Calu3 (cell line): ENCODE measurements around the gene ADI1. TPM values are rescaled to one million over a fixed set of nuclear protein-coding genes. Genes with fewer than 3 reads are reported as not detected.

Experiments used
- BruUV-seq: library from RNA; stranded (reverse); fragments of 400-500 nt; replicated peaks from 2 replicates; lab custom pipeline; 2021; lab: Mats Ljungman, UMichigan
- CTCF ChIA-PET: fragments of 300-600 bp; sonication (Branson Sonifier 250); formaldehyde crosslinking; loops from one replicate; lab custom pipeline; 2022; ENCODE audit warnings: antibody characterized with exemption; lab: Charles Lee
- DNase-seq: peaks from one replicate; pipeline ENCODE4 v3.0.0; 2022
- H3K27ac Mint-ChIP-seq: one replicate; pipeline ENCODE4 v1.8.0; 2022; ENCODE audit warnings: mixed read lengths; ENCODE audit not compliant: unreplicated experiment
- H3K27me3 Mint-ChIP-seq: one replicate; pipeline ENCODE4 v1.8.0; 2022; ENCODE audit warnings: mixed read lengths; ENCODE audit not compliant: unreplicated experiment
- H3K36me3 Mint-ChIP-seq: one replicate; pipeline ENCODE4 v1.8.0; 2022; ENCODE audit warnings: mild to moderate bottlenecking, moderate library complexity, mixed read lengths; ENCODE audit not compliant: insufficient read depth, unreplicated experiment
- H3K4me1 Mint-ChIP-seq: one replicate; pipeline ENCODE4 v1.8.0; 2022; ENCODE audit warnings: mild to moderate bottlenecking, low read depth, mixed read lengths; ENCODE audit not compliant: unreplicated experiment
- H3K4me3 Mint-ChIP-seq: one replicate; pipeline ENCODE4 v1.8.0; 2022; ENCODE audit warnings: mild to moderate bottlenecking, low read depth, moderate library complexity, mixed read lengths; ENCODE audit not compliant: unreplicated experiment
- H3K9me3 Mint-ChIP-seq: one replicate; pipeline ENCODE4 v1.8.0; 2022; ENCODE audit warnings: low read depth, mixed read lengths; ENCODE audit not compliant: unreplicated experiment
- CTCF ChIP-seq: fragments of 200-600 bp; IDR thresholded peaks from one replicate; pipeline ENCODE4 v1.8.0; 2022; ENCODE audit warnings: antibody characterized with exemption; ENCODE audit not compliant: unreplicated experiment
- intact Hi-C: fragments of 100-400 bp; cut with micrococcal nuclease; formaldehyde crosslinking; loops from one replicate; pipeline ENCODE4 v1.10.0; 2022; ENCODE audit not compliant: unreplicated experiment
- total RNA-seq: library from RNA; stranded (reverse); gene quantifications from 2 replicates; pipeline ENCODE4 v1.2.3, GENCODE V29; 2022

ADI1 gene
- total RNA-seq, 1 experiment from 2014 or later: 32.6 TPM

GRCh38 chr2:3545788-3546478 lies 26.6 kb upstream of the ADI1 start:
- Mint-ChIP-seq H3K4me3 (no peak overlapping the region), H3K27ac (no peak overlapping the region), H3K9me3 (no peaks in the 10 kb centered on the region), H3K27me3 (no peaks in the 10 kb centered on the region), H3K4me1 (no peaks in the 10 kb centered on the region), H3K36me3 (peaks cover 79% of the 10 kb centered on the region)
- DNase-seq: no peak
- CTCF ChIA-PET: interaction anchor here (0.7 kb wide), 1 partner anchor 351 kb away, joined by 5 read pairs; no protein-coding TSS in a partner anchor
- intact Hi-C loops: no loop called here
- no peak for TF ChIP-seq CTCF
- BruUV-seq: no TSS peak

- TF ChIP-seq CTCF: no peak
- Mint-ChIP-seq H3K36me3 (peaks cover 73% of the 10 kb centered on the region), H3K27me3 (no peaks in the 10 kb centered on the region), H3K9me3 (no peaks in the 10 kb centered on the region), H3K27ac (no peak overlapping the region), H3K4me3 (no peak overlapping the region), H3K4me1 (no peaks in the 10 kb centered on the region)
- intact Hi-C loops: no loop called here
- DNase-seq: no peak
- CTCF ChIA-PET: interaction anchor here (0.6 kb wide), 1 partner anchor 206 kb away, joined by 3 read pairs; no protein-coding TSS in a partner anchor
- no TSS peak for BruUV-seq
Measured at GRCh38 chr2:3543023-3543683, 23.8 kb upstream of the ADI1 start.

GRCh38 chr2:3542107-3542506 lies 22.8 kb upstream of the ADI1 start:
- H3K9me3 Mint-ChIP-seq: no peaks in the 10 kb centered on the region
- CTCF ChIA-PET: no interaction called here
- intact Hi-C loops: no loop called here
- H3K36me3 Mint-ChIP-seq: peaks cover 65% of the 10 kb centered on the region
- no peak overlapping the region for H3K27ac Mint-ChIP-seq
- H3K27me3 Mint-ChIP-seq: no peaks in the 10 kb centered on the region
- DNase-seq: no peak
- BruUV-seq: TSS peak; percentile 2
- no peak overlapping the region for H3K4me3 Mint-ChIP-seq
- H3K4me1 Mint-ChIP-seq: no peaks in the 10 kb centered on the region
- no peak for TF ChIP-seq CTCF

GRCh38 chr2:3539836-3540235 lies 20.5 kb upstream of the ADI1 start:
- H3K4me1 Mint-ChIP-seq: peaks cover 17% of the 10 kb centered on the region
- H3K27ac Mint-ChIP-seq: no peak overlapping the region
- no peak overlapping the region for H3K4me3 Mint-ChIP-seq
- intact Hi-C loops: no loop called here
- DNase-seq: no peak
- no peak for TF ChIP-seq CTCF
- H3K36me3 Mint-ChIP-seq: peaks cover 68% of the 10 kb centered on the region
- no peaks in the 10 kb centered on the region for H3K27me3 Mint-ChIP-seq
- H3K9me3 Mint-ChIP-seq: no peaks in the 10 kb centered on the region
- no TSS peak for BruUV-seq
- CTCF ChIA-PET: no interaction called here
